Activated CD4-positive, alpha-beta T cell treated with anti-CD3 and anti-CD28 coated beads for 36 hours (primary cell): ENCODE measurements around the gene SEMA7A. TPM values are rescaled to one million over a fixed set of nuclear protein-coding genes. Genes with fewer than 3 reads are reported as not detected.
A peak's percentile ranks its signal among the peaks of the same experiment; 100 is the strongest.

Experiments used
- ATAC-seq: fragments of 200-7000 bp; cut with Tn5 transposase; one replicate; pipeline ENCODE4 v1.10.0; 2021; ENCODE audit warnings: mild to moderate bottlenecking, moderate library complexity
- CTCF ChIA-PET: fragments of 350-600 bp; sonication (Branson Sonifier 250); formaldehyde crosslinking; loops from one replicate; lab custom pipeline; 2021; ENCODE audit warnings: antibody characterized with exemption; lab: Charles Lee
- POLR2A ChIA-PET: fragments of 350-600 bp; sonication (Branson Sonifier 250); formaldehyde crosslinking; loops from one replicate; lab custom pipeline; 2021; ENCODE audit warnings: antibody characterized with exemption, inconsistent platforms; lab: Charles Lee
- DNase-seq: peaks from one replicate; pipeline ENCODE4 v3.0.0-alpha.2; 2020
- H3K27ac Mint-ChIP-seq: one replicate; pipeline ENCODE4 v1.8.0; 2021; ENCODE audit warnings: mixed read lengths
- H3K27me3 Mint-ChIP-seq: one replicate; pipeline ENCODE4 v1.8.0; 2021; ENCODE audit warnings: mixed read lengths
- H3K36me3 Mint-ChIP-seq: one replicate; pipeline ENCODE4 v1.8.0; 2021; ENCODE audit warnings: low read depth, mixed read lengths
- H3K4me1 Mint-ChIP-seq: one replicate; pipeline ENCODE4 v1.8.0; 2021; ENCODE audit warnings: mixed read lengths
- H3K4me3 Mint-ChIP-seq: one replicate; pipeline ENCODE4 v1.8.0; 2021; ENCODE audit warnings: mild to moderate bottlenecking, moderate library complexity, mixed read lengths
- H3K9me3 Mint-ChIP-seq: one replicate; pipeline ENCODE4 v1.8.0; 2021; ENCODE audit warnings: low read depth, mixed read lengths
- intact Hi-C, 2 experiments: fragments of 100-400 bp; cut with DNase I in 1 of 2; cut with micrococcal nuclease in 1 of 2; formaldehyde crosslinking; loops; one replicate each; pipeline versions ENCODE4 v1.14.2 to v1.15.1; 2022 to 2024; cut with DNase I, micrococcal nuclease
- total RNA-seq, 2 experiments: library from RNA; stranded (reverse); gene quantifications; one replicate each; pipeline ENCODE4 v1.2.3, GENCODE V29; 2021

SEMA7A gene
- total RNA-seq, 2 experiments from 2014 or later = 57.3 to 57.7 TPM

DNA sequence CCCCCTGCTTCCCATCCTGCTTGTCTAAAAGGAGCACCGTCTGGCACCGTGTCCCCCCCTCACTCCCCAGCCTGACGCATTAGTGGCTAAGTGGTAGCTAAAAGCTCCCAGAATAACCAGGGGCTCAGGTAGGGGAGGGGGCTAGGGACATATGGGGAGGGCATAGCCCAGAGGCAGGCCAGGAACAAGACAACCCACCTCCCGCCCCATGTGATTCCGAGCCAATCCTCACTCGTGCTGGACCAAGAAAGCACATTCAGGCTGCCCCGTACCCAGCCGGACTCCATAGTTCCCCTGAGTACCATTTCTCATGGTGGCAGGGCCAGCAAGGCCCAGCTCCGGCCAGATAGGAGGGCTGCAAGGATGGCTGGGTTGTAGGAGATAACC is 11.5 kb downstream of the SEMA7A start:
- intact Hi-C loops = no loop called here
- DNase-seq = no peak
- Mint-ChIP-seq H3K9me3 (no peaks in the 10 kb centered on the region), H3K4me3 (no peak overlapping the region), H3K27me3 (no peaks in the 10 kb centered on the region), H3K36me3 (peaks cover 33% of the 10 kb centered on the region), H3K27ac (no peak overlapping the region), H3K4me1 (peaks cover 36% of the 10 kb centered on the region)
- no peak for ATAC-seq
- CTCF ChIA-PET = no interaction called here
- POLR2A ChIA-PET = no interaction called here

DNA sequence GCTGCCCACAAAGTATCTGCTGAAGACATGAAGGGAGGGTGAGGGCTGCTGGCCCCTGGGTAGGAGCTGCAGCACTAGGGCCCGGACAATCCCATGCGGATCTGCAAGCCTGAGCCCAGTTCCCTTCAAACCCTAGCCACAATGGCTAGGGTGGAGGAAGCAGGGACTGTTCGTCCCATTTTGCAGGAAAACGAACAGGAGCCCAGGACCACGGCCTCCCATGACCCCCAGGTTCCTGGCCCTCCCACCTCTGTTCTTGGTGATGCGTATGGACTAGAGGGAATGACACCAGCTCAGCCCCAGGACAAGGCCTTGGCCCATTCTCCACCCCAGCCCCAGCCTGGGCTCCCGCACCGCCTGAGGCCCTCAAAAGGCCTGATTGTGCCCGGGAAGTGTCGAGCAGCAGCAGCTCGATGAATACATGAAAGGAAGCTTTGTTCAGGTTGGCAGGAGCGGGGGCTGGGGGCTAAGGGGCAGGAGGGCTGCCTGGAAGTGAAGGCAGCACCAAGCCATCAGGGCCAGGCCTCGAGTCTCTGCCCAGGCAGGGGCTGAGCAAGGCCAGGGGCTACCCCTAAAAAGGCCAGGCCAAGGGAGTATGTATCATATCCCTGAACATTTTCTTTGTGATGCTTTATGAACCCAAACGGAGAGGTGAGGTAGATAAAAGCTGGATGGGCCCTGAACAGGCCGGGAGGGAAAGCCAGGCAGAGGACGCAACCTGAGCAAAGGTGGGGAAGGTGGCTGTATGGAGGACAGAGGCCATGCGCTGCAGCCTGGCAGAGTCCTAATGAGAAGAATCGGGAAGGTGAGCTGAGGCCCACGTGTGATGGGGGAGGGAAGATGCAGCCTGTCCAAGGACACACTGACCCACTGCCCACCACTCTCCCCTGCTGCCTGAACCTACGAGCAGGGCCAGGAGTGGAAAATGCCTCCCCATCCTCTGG is 12.2 kb downstream of the SEMA7A start:
- Mint-ChIP-seq H3K4me3 (no peak overlapping the region), H3K9me3 (no peaks in the 10 kb centered on the region), H3K36me3 (peaks cover 32% of the 10 kb centered on the region), H3K27me3 (no peaks in the 10 kb centered on the region), H3K4me1 (peaks cover 34% of the 10 kb centered on the region), H3K27ac (no peak overlapping the region)
- intact Hi-C loops = no loop called here
- DNase-seq (no peak), ATAC-seq (no peak)
- ChIA-PET CTCF (interaction anchor here (0.7 to 1.7 kb wide), 2 partner anchors 10 to 13 kb away, joined by 3 to 7 read pairs; no protein-coding TSS in a partner anchor), POLR2A (no interaction called here)

DNA sequence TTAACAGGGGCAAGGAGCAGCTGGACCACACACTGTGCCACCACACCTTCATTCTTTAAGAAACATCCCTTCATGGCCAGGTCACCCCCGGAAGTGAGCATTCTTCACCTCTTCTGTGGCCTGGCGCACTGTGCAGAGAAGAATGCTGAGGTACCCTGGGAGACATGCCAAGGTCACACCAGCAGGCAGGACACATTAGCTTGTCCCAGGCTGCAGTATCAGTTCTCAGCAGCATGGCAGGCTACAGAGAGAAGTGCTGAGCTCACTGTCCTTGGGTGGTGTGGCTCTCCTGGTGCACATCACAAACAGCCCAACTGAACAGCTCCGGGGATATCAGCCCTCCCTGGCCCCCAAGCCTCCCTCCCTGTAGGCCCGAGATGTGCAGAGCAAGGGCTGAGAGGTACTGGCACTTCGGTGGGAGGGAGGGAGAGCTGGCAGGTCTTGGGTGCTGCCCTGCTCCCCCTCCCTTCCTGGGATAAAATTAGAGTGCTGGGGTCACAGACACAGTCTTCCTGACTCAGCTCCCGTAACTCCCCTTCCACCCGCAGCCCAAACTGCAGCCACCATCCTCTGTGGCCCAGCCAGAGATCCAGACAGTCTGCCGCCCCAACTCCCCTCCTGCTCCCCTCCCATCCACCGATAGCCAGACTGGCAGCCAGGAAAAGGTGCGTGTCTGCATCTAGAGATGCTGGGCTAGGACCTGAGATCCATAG is 13.4 kb downstream of the SEMA7A start:
- CTCF ChIA-PET = interaction anchor here (0.6 to 1.7 kb wide), 3 partner anchors 11 to 250 kb away, joined by 3 to 7 read pairs (median 3); no protein-coding TSS in a partner anchor
- H3K4me1 Mint-ChIP-seq = peaks cover 33% of the 10 kb centered on the region

DNA sequence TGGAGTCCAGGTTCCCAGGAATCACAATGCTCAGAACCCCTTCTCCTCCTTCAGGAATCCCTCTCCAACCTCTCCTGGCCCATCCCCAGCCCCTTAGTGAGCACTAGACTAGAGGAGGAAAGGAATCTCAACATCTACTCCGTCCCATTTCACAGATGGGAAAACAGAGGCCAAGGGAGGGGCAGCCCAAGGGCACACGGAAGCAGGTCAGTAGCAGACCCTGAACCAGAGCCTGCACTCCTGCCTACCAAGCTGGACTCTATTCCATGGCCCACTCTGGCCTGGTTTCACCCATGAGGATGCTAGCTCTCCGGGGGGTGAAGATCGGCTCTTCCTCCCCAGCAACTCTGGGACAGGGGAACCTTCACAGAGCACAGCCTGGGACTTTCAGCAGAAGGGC is 14.3 kb downstream of the SEMA7A start:
- H3K36me3 Mint-ChIP-seq = peaks cover 33% of the 10 kb centered on the region
- CTCF ChIA-PET = interaction anchor here (0.7 kb wide), 1 partner anchor 13 kb away, joined by 3 read pairs; no protein-coding TSS in a partner anchor
- H3K27ac Mint-ChIP-seq = no peak overlapping the region
- ATAC-seq (no peak), DNase-seq (no peak)
- intact Hi-C loops = no loop called here
- peaks cover 32% of the 10 kb centered on the region for H3K4me1 Mint-ChIP-seq
- H3K4me3 Mint-ChIP-seq = no peak overlapping the region
- H3K27me3 Mint-ChIP-seq = no peaks in the 10 kb centered on the region
- no peaks in the 10 kb centered on the region for H3K9me3 Mint-ChIP-seq
- POLR2A ChIA-PET = interaction anchor here (0.6 to 1.1 kb wide), 2 partner anchors 32 to 42 kb away, joined by 3 read pairs; no protein-coding TSS in a partner anchor

More for the DNA sequence above, 13.4 kb downstream of the SEMA7A start:
- Mint-ChIP-seq H3K4me3 (no peak overlapping the region), H3K9me3 (no peaks in the 10 kb centered on the region), H3K36me3 (peaks cover 31% of the 10 kb centered on the region), H3K27ac (no peak overlapping the region), H3K27me3 (no peaks in the 10 kb centered on the region)
- DNase-seq (no peak), ATAC-seq (no peak)
- intact Hi-C loops = no loop called here
- POLR2A ChIA-PET = no interaction called here

DNA sequence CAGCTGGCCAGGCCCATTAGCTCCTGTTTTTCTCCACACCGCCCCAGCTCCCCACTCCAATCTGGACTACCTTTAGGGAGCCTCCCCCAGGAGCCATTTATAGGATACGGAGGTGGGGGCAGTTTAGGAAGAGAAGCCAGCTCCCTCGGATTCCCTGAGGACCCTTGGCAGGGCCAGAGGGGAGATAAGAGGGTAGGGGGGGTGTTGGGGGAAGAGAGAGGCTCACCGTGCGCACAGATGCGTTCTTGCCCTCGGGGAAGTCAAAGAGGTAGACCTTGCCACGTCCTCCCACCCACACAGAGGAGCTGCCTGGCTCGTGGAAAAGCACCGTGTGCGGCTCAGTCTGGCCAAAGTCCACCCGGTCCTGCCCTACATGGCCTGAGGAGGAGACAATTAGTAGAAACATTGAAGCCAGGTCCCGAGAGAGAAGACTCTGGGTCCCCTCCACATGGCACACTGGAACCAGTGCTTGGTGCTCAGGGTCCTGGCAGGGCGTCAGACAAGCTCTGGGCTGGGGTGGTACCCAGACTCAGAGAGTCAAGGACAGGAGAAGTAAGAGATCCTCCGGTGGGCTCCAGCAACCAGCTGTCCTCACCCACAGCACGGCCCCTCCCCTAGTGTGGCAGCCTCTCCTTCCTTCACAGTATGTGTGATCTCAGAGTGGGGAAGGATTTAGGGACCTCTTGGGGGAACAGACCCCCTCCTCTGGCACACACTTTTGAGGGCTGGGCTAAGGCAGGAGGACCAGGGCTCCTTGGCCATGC is 15.0 kb downstream of the SEMA7A start:
- intact Hi-C loops = no loop called here
- ATAC-seq = no peak
- H3K9me3 Mint-ChIP-seq = no peaks in the 10 kb centered on the region
- H3K4me3 Mint-ChIP-seq = no peak overlapping the region
- peaks cover 39% of the 10 kb centered on the region for H3K36me3 Mint-ChIP-seq
- ChIA-PET POLR2A (interaction anchor here (0.6 to 1.1 kb wide), 2 partner anchors 33 to 43 kb away, joined by 3 read pairs; no protein-coding TSS in a partner anchor), CTCF (interaction anchor here (0.7 kb wide), 1 partner anchor 12 kb away, joined by 3 read pairs; no protein-coding TSS in a partner anchor)
- no peaks in the 10 kb centered on the region for H3K27me3 Mint-ChIP-seq
- peaks cover 25% of the 10 kb centered on the region for H3K4me1 Mint-ChIP-seq
- H3K27ac Mint-ChIP-seq = no peak overlapping the region
- DNase-seq = no peak

DNA sequence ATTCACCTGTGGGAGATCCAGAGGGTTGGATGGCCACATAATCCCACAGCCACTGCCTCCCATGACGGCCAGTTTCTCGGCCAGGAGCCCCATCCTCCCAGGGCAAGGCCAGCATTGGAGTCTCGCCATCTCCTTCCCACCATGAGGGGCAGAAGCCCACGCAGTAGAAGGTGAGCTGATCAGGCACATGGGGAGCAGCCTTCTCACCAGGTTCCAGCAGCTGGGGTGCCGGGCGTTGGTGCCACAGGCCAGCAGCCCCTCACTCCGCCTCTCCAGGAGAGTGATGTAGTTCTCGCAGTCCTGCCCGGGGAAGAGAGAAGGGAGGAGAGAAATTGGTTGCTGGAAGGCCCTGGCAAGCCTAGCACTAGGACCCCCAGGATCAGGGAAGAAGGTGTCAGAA is 16.1 kb downstream of the SEMA7A start:
- no peak overlapping the region for H3K4me3 Mint-ChIP-seq
- peaks cover 38% of the 10 kb centered on the region for H3K36me3 Mint-ChIP-seq
- H3K27ac Mint-ChIP-seq = no peak overlapping the region
- DNase-seq (no peak), ATAC-seq (no peak)
- peaks cover 19% of the 10 kb centered on the region for H3K4me1 Mint-ChIP-seq
- ChIA-PET CTCF (no interaction called here), POLR2A (no interaction called here)
- no peaks in the 10 kb centered on the region for H3K9me3 Mint-ChIP-seq
- intact Hi-C loops = no loop called here
- no peaks in the 10 kb centered on the region for H3K27me3 Mint-ChIP-seq

DNA sequence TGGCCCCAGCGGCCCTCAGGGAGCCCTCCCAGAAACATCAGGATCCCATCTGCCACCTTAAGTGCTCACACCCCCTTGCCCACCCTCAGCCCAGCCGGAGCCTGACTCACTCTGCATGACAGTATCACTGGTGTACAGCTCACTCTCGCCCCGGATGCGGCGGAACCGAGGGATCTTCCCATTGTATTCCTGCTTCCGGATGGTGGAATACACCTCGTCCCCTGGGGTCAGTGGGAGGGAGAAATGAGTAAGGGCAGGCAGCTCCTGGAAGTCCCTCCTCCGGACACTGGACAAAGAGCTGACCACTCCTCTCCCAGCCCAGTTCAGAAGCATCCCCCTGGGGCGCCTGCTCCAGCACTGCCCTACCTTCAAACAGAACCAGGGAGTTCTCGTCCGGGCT is 16.5 kb downstream of the SEMA7A start:
- CTCF ChIA-PET = no interaction called here
- Mint-ChIP-seq H3K4me3 (no peak overlapping the region), H3K27me3 (no peaks in the 10 kb centered on the region), H3K27ac (no peak overlapping the region), H3K36me3 (peaks cover 38% of the 10 kb centered on the region), H3K4me1 (peaks cover 19% of the 10 kb centered on the region), H3K9me3 (no peaks in the 10 kb centered on the region)
- no peak for DNase-seq
- ATAC-seq = no peak
- POLR2A ChIA-PET = no interaction called here
- intact Hi-C loops = no loop called here

DNA sequence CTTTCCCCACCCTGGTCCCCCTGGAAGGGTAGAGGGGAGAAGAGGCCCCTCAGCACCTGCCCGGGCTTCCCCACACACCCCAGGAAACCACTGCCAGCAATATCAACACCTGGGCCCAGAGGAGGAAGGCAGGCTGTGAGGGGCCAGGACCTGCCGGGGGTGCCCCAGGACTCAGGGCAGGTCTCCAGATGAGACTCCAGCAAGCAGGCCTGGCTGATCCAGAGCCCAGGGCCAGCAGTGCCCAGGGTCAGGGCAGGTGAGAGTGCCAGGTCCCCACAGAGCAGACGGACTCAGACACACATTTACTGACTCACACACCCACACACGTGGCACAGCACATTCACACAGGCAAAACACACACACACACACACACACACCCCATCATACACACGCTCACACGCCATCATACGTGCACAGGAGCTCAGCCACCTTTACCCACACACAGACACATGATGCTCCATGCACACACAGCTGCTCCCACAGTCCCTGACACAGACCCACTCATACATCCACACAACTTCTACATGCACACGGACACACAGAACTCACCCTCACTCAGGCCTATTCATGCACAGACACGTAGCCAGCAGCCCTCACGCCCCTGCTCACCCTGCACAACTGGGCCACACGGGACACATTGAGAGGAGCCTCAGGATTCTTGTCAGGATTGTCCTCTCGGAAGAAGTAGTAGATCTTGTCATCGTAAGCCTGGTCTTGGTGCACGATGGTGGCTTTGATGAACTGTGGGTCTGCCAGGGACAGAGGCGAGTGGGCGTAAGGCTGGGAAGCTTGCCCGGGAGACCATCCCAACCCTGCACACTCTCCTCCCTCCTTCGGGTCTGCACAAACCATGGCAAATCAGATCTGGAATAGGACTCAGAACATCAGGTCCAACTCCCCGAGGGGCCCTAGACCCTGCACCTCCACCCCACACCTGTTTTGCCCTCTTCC is 17.5 kb downstream of the SEMA7A start:
- ChIA-PET POLR2A (no interaction called here), CTCF (no interaction called here)
- H3K4me1 Mint-ChIP-seq = peaks cover 16% of the 10 kb centered on the region
- H3K4me3 Mint-ChIP-seq = no peak overlapping the region
- DNase-seq = no peak
- peak; percentile 28 for ATAC-seq
- peak overlapping the region; percentile 12 for H3K27ac Mint-ChIP-seq
- H3K27me3 Mint-ChIP-seq = no peaks in the 10 kb centered on the region
- H3K36me3 Mint-ChIP-seq = peaks cover 44% of the 10 kb centered on the region
- intact Hi-C loops = no loop called here
- H3K9me3 Mint-ChIP-seq = no peaks in the 10 kb centered on the region

DNA sequence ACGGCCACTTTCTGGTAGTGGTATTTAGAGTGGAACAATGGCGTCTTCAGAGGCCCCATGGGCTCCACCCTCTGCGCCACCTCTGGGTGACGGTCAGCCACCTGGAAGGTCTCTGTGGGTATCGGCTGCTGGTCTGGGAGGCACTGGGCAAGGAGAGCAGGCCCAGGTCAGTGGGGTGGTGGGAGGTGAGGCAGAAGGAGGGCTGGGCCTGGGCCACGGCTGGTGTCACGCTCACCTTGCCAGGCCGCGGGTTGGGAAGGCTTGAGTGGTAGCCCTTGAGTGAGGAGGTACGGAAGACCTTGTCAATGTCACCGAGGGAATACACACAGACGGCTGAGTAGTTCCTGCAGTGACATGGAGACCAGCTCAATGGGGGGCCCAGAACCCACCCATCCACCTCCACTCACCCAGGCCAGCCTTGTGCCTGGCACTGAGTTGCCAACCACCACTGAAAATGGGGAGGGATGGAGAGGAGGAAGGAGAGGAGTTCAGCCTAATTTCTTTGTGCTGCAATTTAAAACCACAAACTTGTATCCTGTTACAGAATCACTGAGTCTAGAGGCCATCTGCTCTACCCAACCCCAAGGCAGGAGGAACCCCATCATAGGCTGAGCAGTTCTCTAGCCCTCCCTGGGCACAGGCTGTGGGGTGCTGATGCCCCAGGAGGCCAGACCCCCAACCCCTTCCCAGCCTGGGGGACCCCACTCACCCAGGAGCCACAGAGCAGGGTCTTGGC is 19.0 kb downstream of the SEMA7A start:
- H3K36me3 Mint-ChIP-seq = peaks cover 48% of the 10 kb centered on the region
- no peak overlapping the region for H3K4me3 Mint-ChIP-seq
- H3K9me3 Mint-ChIP-seq = no peaks in the 10 kb centered on the region
- H3K4me1 Mint-ChIP-seq = peaks cover 10% of the 10 kb centered on the region
- H3K27me3 Mint-ChIP-seq = no peaks in the 10 kb centered on the region
- intact Hi-C loops = no loop called here
- POLR2A ChIA-PET = interaction anchor here (0.6 kb wide), 1 partner anchor 40 kb away, joined by 3 read pairs; no protein-coding TSS in a partner anchor
- ATAC-seq = no peak
- DNase-seq = no peak
- CTCF ChIA-PET = no interaction called here
- H3K27ac Mint-ChIP-seq = no peak overlapping the region

DNA sequence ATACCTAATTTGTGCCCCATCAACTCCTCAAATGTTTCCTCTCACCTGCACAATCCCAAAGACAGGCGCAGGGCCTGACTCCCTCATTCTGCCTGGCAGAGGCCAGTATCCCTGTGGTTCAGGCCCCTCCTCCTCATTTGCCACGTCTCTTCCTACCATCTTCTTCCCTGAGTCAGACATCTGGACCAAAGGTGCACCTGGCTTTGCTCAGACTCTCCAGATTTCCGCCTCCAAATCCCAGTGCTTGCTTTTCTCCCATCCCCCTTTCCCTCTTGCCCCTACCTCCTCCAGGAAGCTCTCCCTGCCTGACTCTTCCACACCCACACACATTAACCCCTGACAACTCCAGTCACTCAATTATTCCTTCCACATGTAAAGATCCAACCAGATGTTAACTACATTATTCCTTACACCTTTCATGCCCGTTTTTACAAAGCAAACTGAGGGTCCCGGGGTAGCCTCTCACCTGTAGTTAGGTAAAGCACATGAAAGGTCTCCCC is 19.6 kb downstream of the SEMA7A start:
- ChIA-PET CTCF (no interaction called here), POLR2A (no interaction called here)
- ATAC-seq = no peak
- Mint-ChIP-seq H3K27me3 (no peaks in the 10 kb centered on the region), H3K4me3 (no peak overlapping the region), H3K4me1 (peaks cover 10% of the 10 kb centered on the region), H3K27ac (no peak overlapping the region), H3K36me3 (peaks cover 48% of the 10 kb centered on the region), H3K9me3 (no peaks in the 10 kb centered on the region)
- no peak for DNase-seq
- intact Hi-C loops = no loop called here
